ENCODE data around the gene ACAD10. TPM values are rescaled to one million over a fixed set of nuclear protein-coding genes. Genes with fewer than 3 reads are reported as not detected.

Gene ACAD10
- total and polyA plus RNA-seq, 2 of the 13 experiments (the other 11 are each of a cell fraction or from before 2014, with no cell fraction given): 15.2 to 16.3 TPM

DNA sequence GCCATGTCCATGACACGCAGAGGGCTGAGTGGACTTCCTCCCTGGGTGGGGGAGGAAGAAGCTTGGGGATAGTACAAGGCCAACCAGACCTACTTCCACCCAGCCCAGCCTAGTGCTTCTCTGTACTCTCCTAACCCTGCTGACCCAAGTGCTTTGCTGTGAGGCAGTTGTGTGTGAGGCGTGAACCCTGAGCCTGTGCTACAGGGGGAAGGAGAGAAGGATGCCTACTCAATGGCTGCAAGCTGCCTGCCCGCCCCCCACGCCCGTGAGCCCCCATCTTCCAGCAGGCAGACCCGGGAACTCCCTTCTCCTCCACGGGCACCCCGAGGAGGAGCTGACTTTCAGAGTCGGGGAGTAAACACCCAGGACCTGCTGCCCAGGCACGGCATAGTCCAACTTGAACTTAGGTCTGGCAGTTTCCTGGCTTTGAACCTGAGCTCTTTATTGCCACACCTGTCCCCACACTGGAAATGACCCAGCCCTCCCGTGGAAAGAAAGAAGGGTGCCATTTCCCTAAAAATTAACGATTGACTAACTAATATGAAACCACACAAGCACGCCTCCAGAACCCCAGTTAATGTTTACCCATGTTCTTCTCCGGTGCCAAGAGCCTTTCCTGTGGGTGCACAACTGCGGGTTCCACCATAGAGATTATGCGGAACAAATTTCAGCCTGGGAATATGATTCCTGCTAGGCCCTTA is 91.6 kb downstream of the ACAD10 start (continued):
- TF ChIP-seq TRIM22 (IDR thresholded peaks at IDR 0.05) (no peak), ZBTB3 (CRISPR knock-in tag; IDR thresholded peaks at IDR 0.05; ENCODE audit: borderline replicate concordance, low read depth) (no peak), SALL1 (CRISPR knock-in tag; IDR thresholded peaks at IDR 0.05) (peak; percentile 77), ZNF143 (CRISPR knock-in tag; IDR thresholded peaks at IDR 0.05) (no peak), AKNA (CRISPR knock-in tag; IDR thresholded peaks at IDR 0.05; ENCODE audit: borderline replicate concordance) (no peak), JUND (CRISPR knock-in tag; IDR thresholded peaks at IDR 0.05) (no peak), MEIS1 (CRISPR knock-in tag; IDR thresholded peaks at IDR 0.05; ENCODE audit: borderline replicate concordance) (no peak), RCOR2 (CRISPR knock-in tag; IDR thresholded peaks at IDR 0.05) (no peak), HMG20A (CRISPR knock-in tag; IDR thresholded peaks at IDR 0.05; ENCODE audit: borderline replicate concordance) (0 out of 2 replicates have a peak, but pooled peaks have one; percentile 61), ZNF230 (CRISPR knock-in tag; IDR thresholded peaks at IDR 0.05) (no peak), POGZ (CRISPR knock-in tag; IDR thresholded peaks at IDR 0.05) (peak; percentile 29; the same call in 1 of the 2 replicates), ZNF292 (CRISPR knock-in tag; IDR thresholded peaks at IDR 0.05; ENCODE audit: borderline replicate concordance, low read depth) (no peak)
- TF ChIP-seq, protein P1, sequence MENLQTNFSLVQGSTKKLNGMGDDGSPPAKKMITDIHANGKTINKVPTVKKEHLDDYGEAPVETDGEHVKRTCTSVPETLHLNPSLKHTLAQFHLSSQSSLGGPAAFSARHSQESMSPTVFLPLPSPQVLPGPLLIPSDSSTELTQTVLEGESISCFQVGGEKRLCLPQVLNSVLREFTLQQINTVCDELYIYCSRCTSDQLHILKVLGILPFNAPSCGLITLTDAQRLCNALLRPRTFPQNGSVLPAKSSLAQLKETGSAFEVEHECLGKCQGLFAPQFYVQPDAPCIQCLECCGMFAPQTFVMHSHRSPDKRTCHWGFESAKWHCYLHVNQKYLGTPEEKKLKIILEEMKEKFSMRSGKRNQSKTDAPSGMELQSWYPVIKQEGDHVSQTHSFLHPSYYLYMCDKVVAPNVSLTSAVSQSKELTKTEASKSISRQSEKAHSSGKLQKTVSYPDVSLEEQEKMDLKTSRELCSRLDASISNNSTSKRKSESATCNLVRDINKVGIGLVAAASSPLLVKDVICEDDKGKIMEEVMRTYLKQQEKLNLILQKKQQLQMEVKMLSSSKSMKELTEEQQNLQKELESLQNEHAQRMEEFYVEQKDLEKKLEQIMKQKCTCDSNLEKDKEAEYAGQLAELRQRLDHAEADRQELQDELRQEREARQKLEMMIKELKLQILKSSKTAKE (CRISPR knock-in tag; IDR thresholded peaks at IDR 0.05; ENCODE audit: borderline replicate concordance): peak; percentile 97
- TF ChIP-seq, protein P2, sequence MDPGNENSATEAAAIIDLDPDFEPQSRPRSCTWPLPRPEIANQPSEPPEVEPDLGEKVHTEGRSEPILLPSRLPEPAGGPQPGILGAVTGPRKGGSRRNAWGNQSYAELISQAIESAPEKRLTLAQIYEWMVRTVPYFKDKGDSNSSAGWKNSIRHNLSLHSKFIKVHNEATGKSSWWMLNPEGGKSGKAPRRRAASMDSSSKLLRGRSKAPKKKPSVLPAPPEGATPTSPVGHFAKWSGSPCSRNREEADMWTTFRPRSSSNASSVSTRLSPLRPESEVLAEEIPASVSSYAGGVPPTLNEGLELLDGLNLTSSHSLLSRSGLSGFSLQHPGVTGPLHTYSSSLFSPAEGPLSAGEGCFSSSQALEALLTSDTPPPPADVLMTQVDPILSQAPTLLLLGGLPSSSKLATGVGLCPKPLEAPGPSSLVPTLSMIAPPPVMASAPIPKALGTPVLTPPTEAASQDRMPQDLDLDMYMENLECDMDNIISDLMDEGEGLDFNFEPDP (CRISPR knock-in tag; conservative IDR thresholded peaks at IDR 0.05): no peak
- TF ChIP-seq, protein P3, sequence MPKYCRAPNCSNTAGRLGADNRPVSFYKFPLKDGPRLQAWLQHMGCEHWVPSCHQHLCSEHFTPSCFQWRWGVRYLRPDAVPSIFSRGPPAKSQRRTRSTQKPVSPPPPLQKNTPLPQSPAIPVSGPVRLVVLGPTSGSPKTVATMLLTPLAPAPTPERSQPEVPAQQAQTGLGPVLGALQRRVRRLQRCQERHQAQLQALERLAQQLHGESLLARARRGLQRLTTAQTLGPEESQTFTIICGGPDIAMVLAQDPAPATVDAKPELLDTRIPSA (CRISPR knock-in tag; IDR thresholded peaks at IDR 0.05; ENCODE audit: borderline replicate concordance): no peak
- TF ChIP-seq, protein P4, sequence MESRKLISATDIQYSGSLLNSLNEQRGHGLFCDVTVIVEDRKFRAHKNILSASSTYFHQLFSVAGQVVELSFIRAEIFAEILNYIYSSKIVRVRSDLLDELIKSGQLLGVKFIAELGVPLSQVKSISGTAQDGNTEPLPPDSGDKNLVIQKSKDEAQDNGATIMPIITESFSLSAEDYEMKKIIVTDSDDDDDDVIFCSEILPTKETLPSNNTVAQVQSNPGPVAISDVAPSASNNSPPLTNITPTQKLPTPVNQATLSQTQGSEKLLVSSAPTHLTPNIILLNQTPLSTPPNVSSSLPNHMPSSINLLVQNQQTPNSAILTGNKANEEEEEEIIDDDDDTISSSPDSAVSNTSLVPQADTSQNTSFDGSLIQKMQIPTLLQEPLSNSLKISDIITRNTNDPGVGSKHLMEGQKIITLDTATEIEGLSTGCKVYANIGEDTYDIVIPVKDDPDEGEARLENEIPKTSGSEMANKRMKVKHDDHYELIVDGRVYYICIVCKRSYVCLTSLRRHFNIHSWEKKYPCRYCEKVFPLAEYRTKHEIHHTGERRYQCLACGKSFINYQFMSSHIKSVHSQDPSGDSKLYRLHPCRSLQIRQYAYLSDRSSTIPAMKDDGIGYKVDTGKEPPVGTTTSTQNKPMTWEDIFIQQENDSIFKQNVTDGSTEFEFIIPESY (CRISPR knock-in tag; IDR thresholded peaks at IDR 0.05): 0 out of 2 replicates have a peak, but pooled peaks have one; percentile 3

All from HepG2 (cell line).